ENCODE measurements around the gene TMPRSS3. TPM values are rescaled to one million over a fixed set of nuclear protein-coding genes. Genes with fewer than 3 reads are reported as not detected.
A peak's percentile ranks its signal among the peaks of the same experiment; 100 is the strongest.

Gene TMPRSS3
- total RNA-seq, 4 donors from 2014 or later, result 5.0 to 12.6 (median 6.2) TPM

GRCh38 chr21:42343101-42343500 lies 52.8 kb downstream of the TMPRSS3 start:
- Histone ChIP-seq H3K36me3 (no peaks in the 10 kb centered on the region), H3K27me3 (no peaks in the 10 kb centered on the region), H3K9me3 (no peaks in the 10 kb centered on the region), H3K4me3 (replicated peaks in 1 of 3) (no peak overlapping the region), H3K4me1 (peaks cover 20 to 21% of the 10 kb centered on the region in 2 donors), H3K27ac (no peak overlapping the region)
- no peak for TF ChIP-seq POLR2A (IDR thresholded peaks at IDR 0.05)
- TF ChIP-seq, protein P1, sequence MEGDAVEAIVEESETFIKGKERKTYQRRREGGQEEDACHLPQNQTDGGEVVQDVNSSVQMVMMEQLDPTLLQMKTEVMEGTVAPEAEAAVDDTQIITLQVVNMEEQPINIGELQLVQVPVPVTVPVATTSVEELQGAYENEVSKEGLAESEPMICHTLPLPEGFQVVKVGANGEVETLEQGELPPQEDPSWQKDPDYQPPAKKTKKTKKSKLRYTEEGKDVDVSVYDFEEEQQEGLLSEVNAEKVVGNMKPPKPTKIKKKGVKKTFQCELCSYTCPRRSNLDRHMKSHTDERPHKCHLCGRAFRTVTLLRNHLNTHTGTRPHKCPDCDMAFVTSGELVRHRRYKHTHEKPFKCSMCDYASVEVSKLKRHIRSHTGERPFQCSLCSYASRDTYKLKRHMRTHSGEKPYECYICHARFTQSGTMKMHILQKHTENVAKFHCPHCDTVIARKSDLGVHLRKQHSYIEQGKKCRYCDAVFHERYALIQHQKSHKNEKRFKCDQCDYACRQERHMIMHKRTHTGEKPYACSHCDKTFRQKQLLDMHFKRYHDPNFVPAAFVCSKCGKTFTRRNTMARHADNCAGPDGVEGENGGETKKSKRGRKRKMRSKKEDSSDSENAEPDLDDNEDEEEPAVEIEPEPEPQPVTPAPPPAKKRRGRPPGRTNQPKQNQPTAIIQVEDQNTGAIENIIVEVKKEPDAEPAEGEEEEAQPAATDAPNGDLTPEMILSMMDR (IDR thresholded peaks at IDR 0.05), result no peak
- WGBS, 2 donors, result 84 to 88% methylated on average over 10 of the region's 10 CpGs
- DNase-seq, result no peak
- intact Hi-C loops (cut with DNase I), result no loop called here

DNA sequence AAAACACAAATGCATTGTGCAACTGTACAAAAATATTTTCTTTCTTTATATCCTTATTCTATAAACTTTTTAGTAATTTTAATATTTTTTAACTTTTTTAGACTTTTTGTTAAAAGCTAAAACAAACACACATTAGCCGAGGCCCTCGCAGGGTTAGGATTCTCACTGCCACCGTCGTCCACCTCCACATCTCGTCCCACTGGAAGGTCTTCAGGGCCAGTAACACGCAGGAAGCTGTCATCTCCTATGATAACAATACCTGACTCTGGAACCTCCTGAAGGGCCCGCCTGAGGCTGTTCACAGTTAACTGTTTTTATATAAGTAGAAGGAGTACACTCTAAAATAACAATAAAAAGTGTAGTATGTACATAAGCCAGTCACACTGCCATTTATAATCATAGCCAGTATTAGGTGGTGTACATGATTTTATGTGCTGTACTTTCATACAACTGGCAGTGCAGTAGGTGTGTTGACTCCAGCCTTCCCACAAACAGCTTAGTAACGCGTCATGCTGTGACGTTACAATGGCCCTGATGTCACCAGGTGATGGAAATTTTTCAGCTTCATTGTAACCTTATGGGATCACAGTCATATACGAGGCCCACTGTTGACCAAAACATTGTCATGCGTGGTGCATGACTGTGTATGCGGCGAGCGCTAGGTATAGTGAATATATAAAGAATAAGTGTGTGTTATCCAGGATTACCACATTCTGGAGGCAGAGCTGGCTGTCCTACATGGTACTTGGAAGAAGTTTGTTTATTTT lies 53.9 kb downstream of the TMPRSS3 start:
- H3K36me3 ChIP-seq, result no peaks in the 10 kb centered on the region
- TF ChIP-seq, protein P1 (IDR thresholded peaks at IDR 0.05), result no peak
- no peak for TF ChIP-seq POLR2A (IDR thresholded peaks at IDR 0.05)
- H3K9me3 ChIP-seq, result no peaks in the 10 kb centered on the region
- H3K27ac ChIP-seq, result peak overlapping the region in 1 of 3 donors; percentile 30
- H3K4me1 ChIP-seq, result peaks cover 20 to 25% of the 10 kb centered on the region in 2 donors
- WGBS, 2 donors, result 83 to 84% methylated on average over 15 of the region's 15 CpGs
- no peaks in the 10 kb centered on the region for H3K27me3 ChIP-seq
- no peak overlapping the region for H3K4me3 ChIP-seq (replicated peaks in 1 of 3)
- no peak for DNase-seq
- intact Hi-C loops (cut with DNase I), result no loop called here

GRCh38 chr21:42340187-42341050 lies 55.4 kb downstream of the TMPRSS3 start:
- intact Hi-C loops (cut with DNase I), result no loop called here
- TF ChIP-seq, protein P1 (IDR thresholded peaks at IDR 0.05), result no peak
- TF ChIP-seq POLR2A (IDR thresholded peaks at IDR 0.05), result no peak
- Histone ChIP-seq H3K36me3 (no peaks in the 10 kb centered on the region), H3K27me3 (no peaks in the 10 kb centered on the region), H3K9me3 (no peaks in the 10 kb centered on the region), H3K27ac (peak overlapping the region; percentile 11 to 87 (median 82)), H3K4me1 (peaks cover 28 to 37% of the 10 kb centered on the region in 2 donors), H3K4me3 (replicated peaks in 1 of 3) (no peak overlapping the region)
- DNase-seq, result no peak
- WGBS, 2 donors, result 86 to 88% methylated on average over 21 to 23 of the region's 24 CpGs

GRCh38 chr21:42338729-42339715 lies 56.8 kb downstream of the TMPRSS3 start:
- Histone ChIP-seq H3K9me3 (no peaks in the 10 kb centered on the region), H3K27me3 (no peaks in the 10 kb centered on the region), H3K27ac (peak overlapping the region; percentile 82 to 87 (median 83)), H3K4me3 (replicated peaks in 1 of 3) (no peak overlapping the region), H3K36me3 (no peaks in the 10 kb centered on the region), H3K4me1 (peaks cover 28 to 37% of the 10 kb centered on the region in 2 donors)
- 77% methylated on average over 12 to 15 of the region's 17 CpGs for whole genome bisulfite sequencing, 2 donors
- TF ChIP-seq, protein P1 (IDR thresholded peaks at IDR 0.05), result no peak
- intact Hi-C loops (cut with DNase I), result no loop called here
- no peak for DNase-seq

All from thyroid gland (tissue), 4 donors.